DMS53 treated with DMSO at 0.1 percent for 48 hours (cell line): ENCODE data around the gene ICE2.

Experiments
- DNase-seq: peaks from one replicate; lab custom pipeline; 2025; ENCODE audit not compliant: unreplicated experiment; lab: John Stamatoyannopoulos, UW

The ICE2 gene

DNA sequence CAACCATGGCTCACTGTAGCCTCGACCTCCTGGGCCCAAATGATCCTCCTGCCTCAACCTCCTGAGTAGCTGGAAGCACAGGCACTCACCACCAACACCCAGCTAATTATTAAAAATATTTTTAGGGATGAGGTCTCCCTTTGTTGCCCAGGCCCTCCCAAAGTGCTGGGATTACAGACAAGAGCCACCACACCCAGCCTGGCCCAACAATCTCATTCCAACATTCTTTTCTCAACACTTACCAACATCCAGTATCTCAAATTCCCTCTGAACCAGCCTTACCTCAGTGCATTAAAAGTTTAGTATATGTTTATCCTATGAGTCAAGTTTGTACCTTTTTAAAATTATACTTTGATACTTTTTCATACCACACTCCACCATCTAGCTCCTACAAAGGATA, 106.2 kb downstream of the ICE2 start:
- no peak for DNase-seq

DNA sequence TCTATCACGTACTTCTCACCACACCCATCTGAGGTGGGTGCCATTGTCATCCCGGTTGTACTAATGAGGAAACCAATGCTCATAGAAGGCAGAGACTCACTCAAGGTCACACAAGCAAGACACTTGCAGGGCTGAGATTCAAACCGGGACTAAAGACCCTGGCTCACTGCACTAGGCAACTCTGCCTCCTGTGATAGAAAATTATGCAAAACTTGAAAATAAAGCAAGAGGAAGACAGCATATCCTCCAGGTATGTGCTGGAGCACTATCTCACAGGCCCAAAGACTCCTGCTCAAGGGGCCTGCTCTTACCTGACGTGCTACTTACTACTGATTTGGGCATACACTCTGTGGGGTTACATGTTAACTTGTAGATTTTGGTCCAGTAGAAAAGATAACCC, 106.7 kb downstream of the ICE2 start:
- DNase-seq: no peak

DNA sequence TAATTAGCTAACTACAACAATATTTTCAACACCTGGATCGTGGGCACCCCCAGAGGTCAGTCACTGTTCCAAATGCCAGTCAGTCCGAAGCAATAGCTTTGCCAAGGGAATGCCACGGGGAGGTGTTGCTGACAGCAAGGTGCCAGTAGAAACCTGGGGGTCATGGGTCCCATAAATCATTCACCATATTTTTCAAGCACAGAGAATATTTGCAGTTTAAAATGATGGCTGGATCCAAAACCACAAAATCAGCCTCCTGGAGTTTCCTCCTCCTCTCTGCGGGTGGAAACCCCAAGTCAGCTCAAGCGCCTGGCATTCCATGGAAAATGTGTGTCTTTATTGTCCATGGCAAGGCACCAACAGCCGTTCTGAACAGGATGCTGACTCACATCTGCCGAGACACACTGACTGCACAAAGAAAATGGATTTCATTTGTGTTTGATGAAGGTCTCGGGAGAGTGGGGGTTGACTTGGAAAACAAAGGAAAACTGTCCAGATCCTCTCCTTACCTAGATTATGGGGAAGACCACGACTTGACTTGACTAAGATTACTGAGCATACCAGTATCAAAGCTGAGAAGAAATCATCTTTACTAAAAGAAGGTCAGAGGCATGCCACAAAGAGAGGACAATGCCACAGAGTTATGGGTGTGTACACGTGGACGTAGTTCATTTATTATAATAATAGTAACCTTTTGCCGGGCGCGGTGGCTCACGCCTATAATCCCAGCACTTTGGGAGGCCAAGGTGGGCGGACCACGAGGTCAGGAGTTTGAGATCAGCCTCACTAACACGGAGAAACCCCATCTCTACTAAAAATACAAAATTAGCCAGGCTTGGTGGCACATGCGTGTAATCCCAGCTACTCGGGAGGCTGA, 107.5 kb downstream of the ICE2 start:
- peak; percentile 9 for DNase-seq

DNA sequence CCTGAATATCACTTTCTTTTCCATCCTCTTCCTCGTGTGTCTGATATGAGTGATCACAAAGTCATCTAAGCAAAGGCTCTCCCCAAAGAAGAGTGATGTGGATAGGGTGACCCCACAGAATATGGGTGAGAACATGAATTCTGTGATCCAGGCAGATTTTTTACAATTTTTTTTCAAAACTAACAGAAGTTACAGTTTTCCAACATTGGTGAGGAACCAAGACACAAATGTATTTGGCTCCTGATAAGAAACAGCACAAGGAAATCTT, 108.1 kb downstream of the ICE2 start:
- no peak for DNase-seq

DNA sequence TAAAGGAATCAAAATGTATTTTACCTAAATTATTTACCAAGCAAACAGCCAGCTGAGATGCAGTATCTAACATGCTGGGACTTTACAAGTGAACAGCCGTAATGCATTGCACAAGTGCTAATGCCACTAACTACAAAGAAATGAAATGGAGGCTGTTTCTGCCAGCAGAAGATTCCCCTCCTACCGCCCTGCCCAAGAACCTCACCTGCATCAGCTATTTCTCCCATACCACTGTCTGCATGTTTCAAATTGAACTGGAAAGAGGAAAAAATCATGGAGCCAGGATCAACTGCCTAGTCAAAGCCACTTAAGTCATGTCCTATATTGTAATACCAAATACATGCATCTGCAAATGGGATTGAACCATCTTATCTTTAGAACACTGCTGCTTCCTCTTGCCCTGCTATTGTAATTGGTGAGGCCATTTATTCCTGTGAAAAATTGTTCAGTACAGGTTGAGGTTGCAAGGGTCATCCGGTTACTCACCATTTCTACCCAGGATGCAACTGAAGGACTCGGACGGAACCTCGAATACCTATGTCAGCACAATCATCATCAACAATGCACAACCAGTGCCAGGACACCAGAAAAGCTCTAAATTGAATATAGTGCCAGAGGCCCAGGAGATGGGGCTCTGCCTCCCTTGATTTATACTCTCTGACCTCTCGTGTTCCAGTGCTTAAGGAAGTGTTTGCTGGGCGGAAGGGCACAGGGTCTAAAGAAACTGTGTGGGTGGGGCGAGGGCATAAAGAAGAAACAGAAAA, 108.7 kb downstream of the ICE2 start:
- DNase-seq: no peak

DNA sequence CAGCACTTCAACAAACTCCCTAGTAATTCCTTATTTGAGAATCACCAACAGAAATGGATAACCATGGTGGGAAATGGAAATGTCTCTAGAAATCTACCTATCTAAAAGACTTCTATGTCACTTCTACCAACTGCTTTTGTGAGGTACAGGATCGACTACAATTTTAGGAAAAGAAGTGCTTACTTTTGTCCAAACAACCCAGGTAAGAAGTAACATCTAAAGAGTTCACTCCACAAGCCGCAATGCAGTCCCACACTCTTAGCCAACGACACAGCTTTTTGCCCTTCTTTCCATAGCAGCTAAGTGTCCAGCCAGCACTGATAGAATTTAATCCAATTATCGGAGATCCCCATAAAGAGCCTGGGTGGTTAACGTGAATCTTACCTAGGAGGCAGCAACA, 109.2 kb downstream of the ICE2 start:
- DNase-seq: no peak
